ENCODE results near the gene KRTAP10-9.
"Not testable (repeated sequence)": the region's sequence is repeated elsewhere in the genome, so short reads cannot be mapped to it uniquely, and the experiment has no call there.

The KRTAP10-9 gene

GRCh38 chr21:44637018-44637850 lies 10.3 kb downstream of the KRTAP10-9 start, which contains the start of gene KRTAP10-10:
Gene KRTAP10-10 (plus strand): TSS chr21:44637356. CDS start chr21:44637418, 62 bp downstream.
- in situ Hi-C loops (cut with HindIII; ENCODE audit: low sequenced_read_pairs) = no loop called here

- in situ Hi-C loops (cut with HindIII; ENCODE audit: low sequenced_read_pairs) = not testable (repeated sequence)
Observed at GRCh38 chr21:44637851-44638348, 11.0 kb downstream of the KRTAP10-9 start.

- in situ Hi-C loops (cut with HindIII; ENCODE audit: low sequenced_read_pairs) = not testable (repeated sequence)
Observed at GRCh38 chr21:44638506-44639330, 11.8 kb downstream of the KRTAP10-9 start.

GRCh38 chr21:44639331-44639655 lies 12.4 kb downstream of the KRTAP10-9 start:
- in situ Hi-C loops (cut with HindIII; ENCODE audit: low sequenced_read_pairs) = no loop called here

- in situ Hi-C loops (cut with HindIII; ENCODE audit: low sequenced_read_pairs) = no loop called here
Observed at GRCh38 chr21:44640761-44641160, 13.9 kb downstream of the KRTAP10-9 start.

GRCh38 chr21:44643741-44644310 lies 16.9 kb downstream of the KRTAP10-9 start:
- in situ Hi-C loops (cut with HindIII; ENCODE audit: low sequenced_read_pairs) = no loop called here

- in situ Hi-C loops (cut with HindIII; ENCODE audit: low sequenced_read_pairs) = loop anchor here (5.0 kb wide), 1 partner anchor 67 kb away; the partner anchor contains the start of gene TSPEAR
Observed at GRCh38 chr21:44644878-44645277, 18.0 kb downstream of the KRTAP10-9 start.

GRCh38 chr21:44646366-44647221 lies 19.7 kb downstream of the KRTAP10-9 start, which contains the start of gene KRTAP10-11:
Gene KRTAP10-11 (plus strand): TSS chr21:44646414. CDS start chr21:44646459, 45 bp downstream.
- in situ Hi-C loops (cut with HindIII; ENCODE audit: low sequenced_read_pairs) = loop anchor here (5.0 kb wide), 1 partner anchor 66 kb away; the partner anchor contains the start of gene TSPEAR

- in situ Hi-C loops (cut with HindIII; ENCODE audit: low sequenced_read_pairs) = loop anchor here (5.0 kb wide), 1 partner anchor 65 kb away; the partner anchor contains the start of gene TSPEAR
Observed at GRCh38 chr21:44647222-44647552, 20.3 kb downstream of the KRTAP10-9 start.

GRCh38 chr21:44648557-44649311 lies 21.8 kb downstream of the KRTAP10-9 start:
- in situ Hi-C loops (cut with HindIII; ENCODE audit: low sequenced_read_pairs) = loop anchor here (5.0 kb wide), 1 partner anchor 64 kb away; the partner anchor contains the start of gene TSPEAR

GRCh38 chr21:44649521-44650100 lies 22.7 kb downstream of the KRTAP10-9 start:
- in situ Hi-C loops (cut with HindIII; ENCODE audit: low sequenced_read_pairs) = loop anchor here (5.0 kb wide), 2 partner anchors 43 to 63 kb away; partner anchors contain the start of gene TSPEAR

- in situ Hi-C loops (cut with HindIII; ENCODE audit: low sequenced_read_pairs) = loop anchor here (5.0 kb wide), 1 partner anchor 42 kb away; no protein-coding TSS in a partner anchor
Observed at GRCh38 chr21:44650265-44650972, 23.5 kb downstream of the KRTAP10-9 start.

GRCh38 chr21:44650973-44651675 lies 24.2 kb downstream of the KRTAP10-9 start:
- in situ Hi-C loops (cut with HindIII; ENCODE audit: low sequenced_read_pairs) = loop anchor here (5.0 kb wide), 1 partner anchor 41 kb away; no protein-coding TSS in a partner anchor

- in situ Hi-C loops (cut with HindIII; ENCODE audit: low sequenced_read_pairs) = loop anchor here (5.0 kb wide), 1 partner anchor 39 kb away; no protein-coding TSS in a partner anchor
Observed at GRCh38 chr21:44653123-44653522, 26.2 kb downstream of the KRTAP10-9 start.

- in situ Hi-C loops (cut with HindIII; ENCODE audit: low sequenced_read_pairs) = loop anchor here (5.0 kb wide), 1 partner anchor 38 kb away; no protein-coding TSS in a partner anchor
Observed at GRCh38 chr21:44653656-44654575, 27.0 kb downstream of the KRTAP10-9 start.

GRCh38 chr21:44654576-44655175 lies 27.8 kb downstream of the KRTAP10-9 start, which contains the start of gene KRTAP12-4:
Gene KRTAP12-4 (minus strand): TSS chr21:44654659. CDS start chr21:44654614, 45 bp downstream.
- in situ Hi-C loops (cut with HindIII; ENCODE audit: low sequenced_read_pairs) = loop anchor here (5.0 kb wide), 1 partner anchor 38 kb away; no protein-coding TSS in a partner anchor

Data from endothelial cell of hepatic sinusoid (primary cell).